NOMO-1 treated with DMSO at 0.1 percent for 48 hours (cell line): ENCODE measurements around the gene DGKG.

Source experiments
- DNase-seq: peaks from one replicate; lab custom pipeline; 2025; ENCODE audit not compliant: unreplicated experiment; lab: John Stamatoyannopoulos, UW

The DGKG gene

DNA sequence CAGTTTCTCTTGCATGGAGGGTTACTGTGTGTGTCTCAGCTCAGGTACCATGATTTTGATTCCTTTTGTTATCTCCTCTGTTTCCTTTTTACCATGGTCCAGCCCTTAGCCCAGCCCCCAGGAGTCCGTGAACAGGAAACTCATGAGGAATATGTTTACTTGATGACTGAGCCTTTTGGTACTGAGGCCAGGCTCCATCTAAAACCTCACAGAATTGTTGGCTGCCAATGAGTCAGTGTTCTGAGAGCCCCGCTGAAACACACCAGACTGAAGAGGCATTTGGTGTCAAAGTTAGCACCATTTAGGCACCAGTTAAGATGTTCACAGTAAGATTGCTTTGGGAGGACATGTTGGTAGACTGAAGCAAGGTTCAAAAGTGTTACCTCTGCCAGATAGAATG, 80.9 kb downstream of the DGKG start:
- no peak for DNase-seq

GRCh38 chr3:186280737-186281136, 81.3 kb downstream of the DGKG start:
- DNase-seq: peak; percentile 54

DNA sequence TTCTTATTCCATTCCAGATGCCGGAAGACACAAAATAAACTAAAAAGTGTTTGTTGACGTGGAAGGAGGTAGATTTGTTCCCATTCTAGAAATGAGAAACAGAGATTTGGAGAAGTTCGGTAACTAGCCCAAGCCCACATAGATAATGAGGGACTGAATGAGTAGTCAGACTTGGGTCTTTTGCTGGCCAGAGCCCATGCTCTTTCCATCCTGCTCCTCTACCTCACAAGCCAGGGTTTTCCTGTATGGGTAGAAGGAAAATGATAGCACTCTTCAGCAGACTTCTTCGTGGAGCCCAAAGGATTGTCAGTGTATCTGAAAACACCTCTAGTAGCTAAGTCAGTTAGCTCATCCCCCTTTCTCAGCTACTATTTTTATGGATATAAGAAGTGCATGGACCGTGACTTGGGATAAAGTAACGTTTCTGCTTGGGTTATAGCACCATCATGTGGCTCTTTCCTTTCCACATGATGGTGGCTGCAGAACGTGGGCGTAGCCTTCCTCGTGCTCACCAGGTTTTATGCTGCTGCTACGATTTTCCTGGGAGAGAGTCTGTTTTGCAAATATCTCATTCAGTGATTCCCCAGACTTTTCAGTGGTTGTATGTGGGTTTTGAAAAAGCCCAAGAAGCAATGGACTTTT, 84.6 kb downstream of the DGKG start:
- no peak for DNase-seq

DNA sequence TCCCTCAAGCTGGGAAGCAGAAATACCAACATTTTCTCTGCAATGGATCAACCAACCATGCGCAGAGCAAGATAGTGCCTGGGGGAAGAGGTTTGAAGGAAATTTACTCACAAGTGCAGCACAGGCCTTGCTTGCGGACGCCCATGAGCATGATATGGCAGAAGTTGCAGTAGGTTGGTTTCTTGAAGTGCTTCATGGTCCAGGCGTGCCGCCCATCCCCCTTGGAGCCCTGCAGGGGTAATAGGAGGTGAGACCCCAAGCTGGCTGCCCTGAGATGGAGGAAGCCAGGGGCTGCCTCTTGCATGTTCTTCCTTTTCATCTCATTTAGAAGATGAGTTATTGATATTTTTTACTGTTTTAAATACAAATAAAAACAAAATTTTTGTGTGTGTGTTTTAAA, 86.6 kb downstream of the DGKG start:
- DNase-seq: no peak

GRCh38 chr3:186273586-186273985, 88.4 kb downstream of the DGKG start:
- no peak for DNase-seq

DNA sequence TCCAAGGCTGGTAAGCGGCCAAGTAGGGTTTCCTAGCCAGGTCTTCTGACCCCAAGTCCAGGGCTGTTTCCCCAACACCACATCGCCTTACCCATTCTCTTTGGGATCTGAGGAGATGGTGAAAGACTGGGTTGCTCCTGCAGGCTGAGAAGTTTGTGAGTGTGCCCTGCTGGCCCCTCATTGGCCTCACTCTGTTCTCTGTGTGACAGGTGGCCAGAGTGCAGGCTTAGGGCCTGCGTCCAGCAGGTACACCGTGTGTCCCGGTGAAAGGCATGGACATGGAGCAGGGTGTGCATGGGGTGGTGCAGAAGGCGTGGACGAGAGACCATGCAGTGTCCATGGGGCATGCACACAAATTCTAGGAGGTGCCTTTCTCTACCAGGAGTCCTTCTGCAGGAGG, 91.3 kb downstream of the DGKG start:
- no peak for DNase-seq

GRCh38 chr3:186268616-186269448, 93.2 kb downstream of the DGKG start:
- DNase-seq: no peak

DNA sequence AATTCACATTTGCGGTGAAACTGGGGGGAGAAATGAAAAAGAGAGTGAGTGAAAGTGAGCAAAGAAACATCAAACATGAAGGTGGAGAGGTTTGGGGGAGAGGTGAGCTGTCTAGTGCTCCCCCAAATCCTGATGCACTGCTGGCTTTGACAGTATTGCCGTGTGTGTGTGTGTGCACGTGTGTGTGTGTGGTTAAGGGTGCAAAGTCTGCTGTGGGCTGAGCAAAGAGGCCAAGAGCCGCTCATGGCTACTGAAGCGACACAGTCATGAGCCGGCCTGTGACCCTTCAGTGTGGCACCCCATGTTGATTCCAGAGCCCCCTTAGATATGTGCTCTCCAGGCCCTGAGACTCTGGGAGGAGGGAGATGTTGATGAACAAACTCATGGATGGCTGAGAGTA, 94.3 kb downstream of the DGKG start:
- no peak for DNase-seq

GRCh38 chr3:186264608-186265400, 97.2 kb downstream of the DGKG start:
- DNase-seq: no peak

DNA sequence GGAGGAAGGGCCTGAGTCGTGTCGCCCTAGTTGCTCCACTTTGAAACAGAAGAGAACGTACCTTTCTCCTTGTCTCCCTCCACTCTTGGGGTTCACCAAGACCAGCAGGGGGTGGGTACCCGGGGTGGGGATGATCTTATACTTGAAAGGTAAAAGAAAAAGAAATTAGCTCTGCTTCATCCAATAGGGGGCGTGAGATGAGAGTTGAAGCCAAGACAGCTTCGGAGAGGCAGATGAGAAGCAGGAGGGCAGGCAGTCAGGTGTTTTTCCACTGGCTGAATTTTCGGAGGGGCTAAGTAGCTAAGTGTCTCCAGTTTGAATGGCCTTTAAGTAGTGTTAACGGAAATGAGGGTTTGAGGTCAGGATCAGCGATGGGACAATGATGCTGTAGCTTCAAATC, 100.4 kb downstream of the DGKG start:
- DNase-seq: no peak

DNA sequence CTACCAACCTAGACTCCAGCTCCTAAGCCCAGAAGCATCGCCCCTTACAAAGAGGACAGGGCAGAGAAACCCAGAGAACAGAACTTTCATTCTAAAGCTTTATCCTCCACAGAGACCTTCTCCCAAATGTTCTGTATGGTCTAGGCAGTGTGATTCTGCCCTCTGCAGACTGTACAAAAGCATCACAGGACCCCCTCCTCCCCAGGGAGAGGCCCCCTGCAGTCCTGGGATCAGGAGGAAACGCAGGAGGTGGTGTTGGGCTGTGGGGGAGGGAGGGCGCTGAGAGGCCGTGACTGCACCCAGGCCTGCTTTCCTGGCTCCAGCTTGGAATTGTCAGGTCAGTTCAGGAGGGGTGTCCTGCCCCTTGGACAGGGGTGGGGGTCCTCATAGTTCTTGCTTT, 101.3 kb downstream of the DGKG start:
- no peak for DNase-seq

- DNase-seq: peak; percentile 66
Measured at GRCh38 chr3:186259612-186260383, 102.2 kb downstream of the DGKG start.

DNA sequence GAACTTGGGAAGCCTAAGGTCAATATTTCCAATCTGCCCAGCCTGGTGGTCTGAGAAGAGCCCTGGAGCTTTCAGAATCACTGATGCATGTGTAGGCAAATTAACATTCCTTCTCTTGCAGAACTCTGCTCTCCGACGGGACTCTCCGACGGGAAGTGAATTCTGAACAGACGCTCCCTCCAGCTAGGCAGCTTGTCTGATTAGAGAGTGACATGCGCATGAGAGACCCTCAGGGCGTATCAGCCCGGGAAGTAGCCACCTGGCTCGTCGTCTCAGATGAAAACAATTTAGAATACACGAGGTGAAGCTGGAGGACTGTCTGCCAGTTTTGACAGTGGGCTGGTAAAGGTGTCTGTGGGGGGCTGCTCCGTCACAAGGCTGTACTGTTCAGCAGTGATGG, 103.1 kb downstream of the DGKG start:
- DNase-seq: no peak

- DNase-seq: no peak
Measured at GRCh38 chr3:186257866-186258265, 104.2 kb downstream of the DGKG start.

DNA sequence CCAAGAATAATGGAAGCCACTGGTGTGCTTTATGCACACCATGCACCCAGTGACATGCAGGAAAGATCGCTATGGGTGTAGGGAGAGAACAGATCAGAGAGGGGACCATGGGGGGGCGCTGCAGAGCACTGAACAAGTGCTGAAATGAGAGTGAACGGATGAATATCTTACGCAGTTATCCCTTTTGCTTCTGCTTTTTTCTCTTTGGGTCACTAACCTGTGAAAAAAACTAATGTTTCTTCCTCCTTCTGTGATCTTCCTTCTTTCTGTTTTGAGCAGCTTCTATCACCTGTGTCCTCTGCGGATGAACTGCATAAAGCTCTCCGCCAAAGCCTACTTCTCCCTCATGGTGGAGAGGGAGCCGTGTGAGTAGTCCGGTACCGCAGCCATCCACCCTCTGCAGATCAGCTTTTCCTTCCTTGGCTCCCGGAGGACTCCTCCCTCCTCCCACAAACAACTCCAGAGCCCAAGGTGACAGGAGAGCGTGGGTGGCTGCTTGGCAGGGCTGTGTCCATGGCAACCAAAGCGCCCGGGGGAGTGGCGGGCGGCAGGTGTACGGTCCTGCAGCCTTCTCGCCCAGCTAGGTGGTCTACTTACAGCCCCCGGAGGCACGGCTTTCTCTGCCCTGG, 106.2 kb downstream of the DGKG start:
- peak; percentile 64 for DNase-seq

- DNase-seq: peak; percentile 80
Measured at GRCh38 chr3:186254676-186255650, 107.1 kb downstream of the DGKG start.

DNA sequence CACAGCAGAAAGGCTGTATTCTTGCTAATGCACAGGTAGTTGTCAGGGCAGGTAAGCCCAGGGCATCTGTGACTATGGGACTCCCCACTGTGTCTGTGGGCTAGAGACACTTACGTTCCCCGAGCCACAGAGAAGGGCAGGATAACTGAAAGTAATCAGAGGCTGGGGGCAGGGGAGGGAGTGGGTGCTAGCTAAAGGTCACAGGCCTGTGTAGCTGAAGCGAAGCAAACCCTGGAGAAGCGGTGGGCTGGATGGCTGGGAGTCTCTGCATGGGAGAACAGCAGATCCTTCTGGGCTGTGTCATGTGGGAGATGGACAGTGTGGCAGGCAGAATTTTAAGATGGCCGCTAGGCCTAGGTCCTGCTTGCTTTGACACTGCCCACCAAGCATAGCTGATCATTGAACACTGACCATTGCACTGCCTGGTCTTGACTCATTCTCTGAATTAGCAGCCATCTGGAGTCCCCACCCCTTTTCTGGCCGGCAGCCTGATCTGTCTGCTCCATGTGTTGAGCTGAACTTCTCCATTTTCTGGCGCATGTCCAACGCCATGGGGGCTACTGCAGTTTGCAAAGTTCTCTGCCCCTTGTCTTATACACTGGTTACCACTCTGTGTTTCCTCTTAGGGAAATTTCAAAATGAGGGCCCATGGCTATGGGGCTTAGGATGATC, 110.0 kb downstream of the DGKG start:
- DNase-seq: no peak

DNA sequence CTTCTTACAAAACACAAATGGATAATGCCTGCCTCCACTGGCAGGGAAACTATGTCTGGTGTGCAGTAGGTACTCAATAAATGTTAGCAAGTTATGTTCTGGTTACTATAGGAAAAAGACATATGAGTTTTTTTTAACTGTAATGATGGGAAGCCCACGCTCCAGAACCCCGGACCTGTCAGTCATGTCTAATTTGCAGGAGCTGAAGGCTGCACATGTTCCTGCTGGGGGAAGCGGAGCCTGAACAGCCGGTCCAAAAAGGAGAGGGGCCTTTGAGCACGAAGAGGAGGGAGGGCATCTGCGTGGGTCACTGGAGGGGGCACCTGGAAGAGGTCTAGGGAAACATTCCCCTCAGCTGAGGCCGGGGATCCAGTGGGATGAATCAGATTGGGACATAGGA, 113.2 kb downstream of the DGKG start:
- DNase-seq: no peak
